HG03439 (cell line): ENCODE results near the gene TMPRSS4.
A peak's percentile ranks its signal among the peaks of the same experiment; 100 is the strongest.

Experiments
- ATAC-seq: cut with Tn5 transposase; IDR thresholded peaks from one replicate; pipeline ENCODE4 v1.9.1; 2021; ENCODE audit warnings: mild to moderate bottlenecking, moderate library complexity; ENCODE audit not compliant: unreplicated experiment

Gene TMPRSS4

GRCh38 chr11:118132385-118133151 is 55.7 kb downstream of the TMPRSS4 start:
- no peak for ATAC-seq

- ATAC-seq = no peak
These were observed 56.9 kb downstream of the TMPRSS4 start for GRCh38 chr11:118133816-118134215.

- no peak for ATAC-seq
These were observed 58.3 kb downstream of the TMPRSS4 start for GRCh38 chr11:118135051-118135795.

GRCh38 chr11:118135796-118136165 is 58.9 kb downstream of the TMPRSS4 start:
- no peak for ATAC-seq

GRCh38 chr11:118136341-118136740 is 59.5 kb downstream of the TMPRSS4 start:
- ATAC-seq = no peak

GRCh38 chr11:118136801-118137200 is 59.9 kb downstream of the TMPRSS4 start:
- ATAC-seq = no peak

GRCh38 chr11:118138839-118139420 is 62.1 kb downstream of the TMPRSS4 start:
- ATAC-seq = no peak

GRCh38 chr11:118139578-118139977 is 62.7 kb downstream of the TMPRSS4 start:
- ATAC-seq = no peak

- ATAC-seq = no peak
These were observed 65.2 kb downstream of the TMPRSS4 start for GRCh38 chr11:118142081-118142480.

GRCh38 chr11:118142809-118143208 is 65.9 kb downstream of the TMPRSS4 start:
- ATAC-seq = no peak

GRCh38 chr11:118143661-118144185 is 66.8 kb downstream of the TMPRSS4 start:
- ATAC-seq = no peak

- no peak for ATAC-seq
These were observed 67.7 kb downstream of the TMPRSS4 start for GRCh38 chr11:118144301-118145268.

- ATAC-seq = peak; percentile 78
These were observed 68.7 kb downstream of the TMPRSS4 start for GRCh38 chr11:118145285-118146227.

- ATAC-seq = no peak
These were observed 69.7 kb downstream of the TMPRSS4 start for GRCh38 chr11:118146554-118146953.

- ATAC-seq = no peak
These were observed 70.6 kb downstream of the TMPRSS4 start for GRCh38 chr11:118147502-118147901.

GRCh38 chr11:118148240-118148639 is 71.4 kb downstream of the TMPRSS4 start:
- ATAC-seq = no peak

GRCh38 chr11:118148856-118149255 is 72.0 kb downstream of the TMPRSS4 start:
- no peak for ATAC-seq

GRCh38 chr11:118149493-118149892 is 72.6 kb downstream of the TMPRSS4 start:
- ATAC-seq = no peak

- ATAC-seq = no peak
These were observed 74.6 kb downstream of the TMPRSS4 start for GRCh38 chr11:118151431-118151830.
